ENCODE results near the gene FOXJ3.
"Not testable (repeated sequence)": the region's sequence is repeated elsewhere in the genome, so short reads cannot be mapped to it uniquely, and the experiment has no call there.

FOXJ3 gene

GRCh38 chr1:42239555-42239954, 95.5 kb downstream of the FOXJ3 start:
- no peak for DNase-seq

GRCh38 chr1:42239041-42239440, 96.0 kb downstream of the FOXJ3 start:
- DNase-seq = no peak

GRCh38 chr1:42231253-42231652, 103.8 kb downstream of the FOXJ3 start:
- DNase-seq = no peak

DNA sequence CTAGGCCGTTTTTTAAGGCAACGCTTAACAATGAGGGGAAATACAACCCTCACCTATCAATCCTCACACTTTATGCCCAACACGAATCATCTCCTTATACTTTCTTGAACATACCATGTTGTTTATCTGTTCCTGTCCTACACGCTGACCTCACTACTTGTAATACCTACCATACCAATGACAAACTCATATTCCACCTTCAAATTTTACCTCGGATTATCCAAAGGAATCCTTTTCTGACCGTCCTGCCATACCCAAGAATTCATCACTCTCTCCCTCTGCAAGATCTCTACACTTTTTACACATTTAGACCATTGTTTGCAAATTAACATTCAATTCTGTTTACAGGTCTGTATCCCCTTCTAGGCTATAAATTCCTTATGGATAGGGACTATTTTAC, 106.1 kb downstream of the FOXJ3 start:
- DNase-seq = no peak

GRCh38 chr1:42223036-42223435, 112.0 kb downstream of the FOXJ3 start:
- DNase-seq = no peak

DNA sequence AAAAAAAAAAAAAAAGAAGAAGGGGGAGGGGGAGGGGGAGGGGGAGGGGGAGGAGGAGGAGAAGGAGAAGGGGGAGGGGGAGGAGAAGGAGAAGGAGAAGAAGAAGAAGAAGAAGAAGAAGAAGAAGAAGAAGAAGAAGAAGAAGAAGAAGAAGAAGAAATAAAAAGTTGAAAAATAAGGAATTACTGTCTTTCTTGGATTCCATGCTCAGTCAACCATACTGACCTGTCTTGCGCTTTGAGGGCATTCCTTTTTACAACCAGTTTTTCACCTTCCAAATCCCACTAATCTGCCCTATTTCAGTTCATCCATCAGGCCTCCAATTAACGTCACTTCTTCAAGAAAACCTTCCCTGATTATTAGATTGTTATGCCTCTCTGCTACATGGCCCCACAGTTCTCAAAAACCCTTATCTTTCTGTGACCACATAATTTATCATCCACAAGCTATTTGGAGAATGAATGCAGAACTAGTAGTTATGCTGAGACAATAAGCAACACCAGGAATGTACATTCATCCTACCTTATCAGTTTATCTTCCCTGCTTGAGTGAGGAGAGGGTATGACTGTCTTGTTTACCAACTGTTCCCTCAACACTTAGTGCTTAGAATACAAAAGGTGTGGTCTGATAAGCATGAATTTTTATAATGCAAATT, 113.0 kb downstream of the FOXJ3 start:
- no peak for DNase-seq

DNA sequence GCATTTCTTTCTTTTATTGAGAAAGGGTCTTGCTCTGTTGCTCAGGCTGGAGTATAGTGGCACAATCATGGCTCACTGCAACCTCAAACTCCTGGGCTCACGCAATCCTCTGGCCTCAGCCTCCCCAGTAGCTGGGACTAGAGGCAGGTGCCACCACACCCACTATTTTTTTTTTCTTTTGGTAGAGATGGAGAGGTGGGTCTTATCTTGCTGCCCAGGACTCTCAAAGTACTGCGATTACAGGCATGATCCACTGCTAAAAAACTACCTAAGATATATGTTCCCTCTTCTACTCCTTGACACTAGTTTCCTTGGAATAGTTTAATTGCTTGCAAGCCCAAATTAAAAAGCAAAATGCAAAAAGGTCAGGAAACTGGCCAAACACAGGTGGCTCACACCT, 113.6 kb downstream of the FOXJ3 start:
- DNase-seq = no peak

DNA sequence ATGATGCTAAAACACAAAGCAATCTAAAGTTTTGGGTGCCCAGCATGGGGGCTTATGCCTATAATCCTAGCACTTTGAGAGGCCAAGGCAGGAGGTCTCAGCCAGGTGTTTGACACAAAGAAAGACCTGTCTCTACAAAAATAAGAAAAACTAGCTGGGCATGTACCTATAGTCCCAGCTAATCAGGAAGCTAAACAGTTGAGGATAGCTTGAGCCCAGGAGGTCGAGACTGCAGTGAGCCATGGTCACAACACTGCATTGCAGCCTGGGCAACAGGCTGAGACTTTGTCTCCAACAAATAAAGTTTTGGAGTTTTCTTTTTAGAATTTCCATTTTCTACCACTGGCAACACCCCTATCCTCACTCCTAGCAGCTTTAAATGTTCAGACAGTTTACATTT, 115.4 kb downstream of the FOXJ3 start:
- no peak for DNase-seq

DNA sequence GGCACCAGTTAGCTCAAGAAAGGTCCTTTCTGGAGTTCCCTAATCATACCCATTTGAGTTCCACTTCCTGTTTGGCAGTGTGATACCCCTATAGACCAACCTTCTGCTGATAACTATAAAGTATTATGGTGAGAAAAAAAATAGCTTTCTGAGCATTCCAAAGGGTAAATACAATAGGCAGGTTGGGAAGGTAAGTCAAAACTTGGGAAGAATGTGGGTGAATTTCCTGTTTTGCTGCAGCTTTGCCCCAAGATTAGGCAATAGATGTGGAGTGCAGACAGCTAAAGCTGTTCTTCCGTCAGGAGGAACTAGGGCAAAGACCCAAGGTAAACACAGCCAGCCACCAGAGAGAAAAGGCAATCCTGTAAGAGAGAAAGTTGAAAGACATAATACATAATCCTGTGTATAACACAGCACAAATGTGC, 120.6 kb downstream of the FOXJ3 start:
- no peak for DNase-seq

DNA sequence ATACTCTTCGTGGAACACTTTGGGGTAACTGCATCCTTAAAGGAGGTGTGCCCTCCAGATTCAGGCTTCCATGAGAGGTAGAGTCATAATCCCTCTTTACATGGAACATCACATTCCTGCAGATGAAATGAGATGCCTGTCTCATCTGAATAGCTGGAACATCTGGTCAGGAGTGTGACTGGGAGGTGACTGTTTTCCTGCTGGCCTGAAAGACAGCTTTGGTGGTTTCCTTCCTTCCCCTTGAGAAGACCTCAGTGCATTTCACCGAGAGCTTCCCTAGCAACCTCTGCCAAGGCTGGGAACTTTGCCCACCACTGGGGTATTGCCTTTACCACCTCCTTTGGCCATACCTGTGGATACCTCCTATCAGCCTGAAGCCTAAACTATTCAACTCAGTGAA, 123.8 kb downstream of the FOXJ3 start:
- DNase-seq = no peak

- no peak for DNase-seq
Measured at GRCh38 chr1:42210421-42211133, 124.5 kb downstream of the FOXJ3 start.

- DNase-seq = no peak
Measured at GRCh38 chr1:42209526-42210251, 125.3 kb downstream of the FOXJ3 start.

GRCh38 chr1:42206930-42207329, 128.1 kb downstream of the FOXJ3 start:
- not testable (repeated sequence) for DNase-seq

GRCh38 chr1:42206164-42206563, 128.9 kb downstream of the FOXJ3 start:
- DNase-seq = no peak

DNA sequence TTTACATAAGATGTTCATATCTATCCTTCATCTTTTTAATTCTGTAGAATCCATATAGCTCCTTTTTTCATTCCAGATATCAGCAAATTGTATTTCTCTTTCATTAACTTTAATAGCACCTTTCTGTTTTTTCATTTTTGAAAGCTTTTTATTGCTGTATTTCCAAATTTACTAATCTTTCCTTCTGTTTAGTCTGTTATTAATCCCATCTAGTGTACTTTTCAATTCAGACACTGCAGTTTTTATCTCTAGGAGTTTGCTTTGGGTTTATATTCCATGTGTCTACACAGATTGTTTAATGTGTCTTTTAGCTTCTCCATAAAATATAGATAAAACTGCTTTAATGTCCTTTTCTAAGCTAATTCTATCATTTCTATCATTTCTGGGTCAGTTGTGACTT, 133.0 kb downstream of the FOXJ3 start:
- DNase-seq = no peak

DNA sequence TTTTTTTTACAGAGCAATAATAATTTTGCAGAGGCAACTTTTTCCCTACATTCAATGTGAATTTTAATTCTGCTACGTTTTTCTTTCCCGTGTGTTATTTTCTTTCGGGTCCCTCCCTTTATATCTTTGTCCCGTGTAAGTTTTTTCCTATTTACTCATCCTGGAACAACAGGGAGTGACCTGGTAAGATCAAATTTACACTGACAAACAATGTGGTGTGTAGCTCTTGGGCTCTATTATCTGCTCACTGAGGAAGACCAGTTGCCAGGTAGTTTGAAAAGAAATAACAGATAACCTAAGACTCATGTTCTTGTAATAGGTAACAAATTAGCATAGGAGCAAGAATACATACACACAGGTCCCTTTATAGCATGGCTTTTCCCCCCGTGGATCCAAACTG, 136.8 kb downstream of the FOXJ3 start:
- no peak for DNase-seq

DNA sequence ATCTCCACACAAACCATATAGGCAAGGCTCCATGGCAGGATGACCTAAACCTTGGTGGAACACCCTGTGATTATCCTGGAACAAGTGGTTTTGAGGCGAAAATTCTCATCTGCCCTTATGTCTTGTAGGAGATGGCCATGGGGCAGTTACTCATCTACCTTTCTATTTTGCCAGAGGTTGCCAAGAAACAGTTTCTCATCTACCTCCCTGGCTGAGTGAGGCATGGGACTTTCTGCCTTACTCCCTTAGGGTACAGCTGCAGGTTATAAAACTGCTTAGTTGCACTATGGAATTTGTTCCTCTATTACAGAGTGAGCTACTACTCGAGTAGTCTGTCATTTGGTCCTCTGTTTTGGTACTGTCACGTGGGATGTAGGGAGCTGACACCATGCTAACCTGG, 139.2 kb downstream of the FOXJ3 start:
- no peak for DNase-seq

DNA sequence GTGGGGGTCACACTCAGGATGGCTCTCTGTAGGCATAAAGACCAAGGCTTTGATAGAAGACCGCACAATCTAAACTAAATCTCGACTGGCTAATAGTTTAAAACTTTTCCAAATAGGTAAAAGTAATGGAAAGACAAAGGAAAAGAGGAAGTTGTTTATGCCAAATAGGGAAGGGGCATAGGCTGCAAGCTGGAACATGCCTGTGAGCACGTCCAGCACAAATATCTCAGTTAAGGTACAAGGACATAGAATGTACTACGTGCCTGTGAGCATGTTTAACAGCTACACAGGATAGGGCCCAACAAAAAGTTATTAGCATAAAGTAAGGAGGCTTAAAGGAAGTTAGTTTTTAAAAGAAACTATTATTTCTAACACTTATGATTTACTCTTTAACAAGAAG, 142.9 kb downstream of the FOXJ3 start:
- DNase-seq = no peak

GRCh38 chr1:42191319-42191718, 143.7 kb downstream of the FOXJ3 start:
- DNase-seq = no peak

DNA sequence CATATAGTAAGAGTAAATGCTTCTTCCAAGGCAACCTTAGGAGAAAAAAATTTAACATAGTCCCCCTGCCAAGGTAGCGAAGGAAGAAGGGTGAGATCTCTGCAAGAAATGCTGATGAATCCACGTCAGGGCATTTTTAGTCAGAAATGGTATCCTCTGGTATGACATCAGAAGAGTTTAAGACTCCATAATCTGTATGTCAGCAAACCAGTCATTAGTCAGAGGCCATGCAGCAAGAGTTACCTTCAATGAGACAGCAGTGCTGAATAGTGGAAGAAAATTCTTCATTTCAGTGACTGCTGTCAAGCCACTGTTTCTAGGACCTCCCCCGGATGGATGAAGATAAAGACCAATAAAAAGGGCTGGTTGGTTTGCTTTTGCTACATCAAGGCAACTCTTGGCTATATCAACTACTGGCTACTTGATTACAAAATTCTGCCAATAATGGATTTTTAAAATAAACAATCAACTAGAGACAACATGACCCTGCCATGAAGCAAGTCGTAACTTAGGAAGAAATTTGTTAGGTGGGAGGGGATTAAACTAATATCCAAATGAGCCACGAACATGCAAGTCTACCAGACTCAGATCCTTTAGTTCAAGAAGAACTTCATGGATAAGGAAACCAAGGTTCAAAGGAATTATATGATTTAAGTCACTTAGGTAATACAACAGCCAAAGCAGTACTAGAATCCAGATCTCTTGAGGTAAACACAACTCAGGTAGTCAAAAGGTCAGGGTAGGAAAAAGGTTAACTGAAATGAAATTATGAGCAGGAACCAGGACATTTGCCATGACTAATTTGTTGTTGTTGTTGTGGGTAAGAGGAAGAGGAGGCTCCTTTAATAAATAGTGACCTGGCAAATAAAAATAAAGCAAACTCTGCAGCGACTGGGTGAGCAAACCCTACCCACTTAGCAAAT, 144.8 kb downstream of the FOXJ3 start:
- DNase-seq = no peak

DNA sequence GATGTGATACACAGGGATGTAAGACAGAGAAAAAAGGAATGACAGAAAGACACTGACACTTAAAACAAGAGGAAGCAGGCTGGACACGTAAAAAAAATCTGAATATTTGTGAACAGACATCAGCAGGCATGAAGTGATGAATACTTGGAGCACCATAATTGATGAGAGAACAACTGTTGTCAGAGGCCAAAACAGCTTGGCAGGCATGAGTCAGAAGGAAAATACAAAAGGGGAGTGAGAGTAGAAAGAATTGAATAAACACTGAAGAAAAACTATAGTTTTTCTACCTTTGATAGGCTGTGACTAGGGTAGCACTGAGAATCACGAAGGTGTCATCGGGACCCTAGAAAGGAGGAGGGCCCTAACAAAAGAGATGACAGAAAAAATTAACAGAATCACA, 148.9 kb downstream of the FOXJ3 start:
- no peak for DNase-seq

DNA sequence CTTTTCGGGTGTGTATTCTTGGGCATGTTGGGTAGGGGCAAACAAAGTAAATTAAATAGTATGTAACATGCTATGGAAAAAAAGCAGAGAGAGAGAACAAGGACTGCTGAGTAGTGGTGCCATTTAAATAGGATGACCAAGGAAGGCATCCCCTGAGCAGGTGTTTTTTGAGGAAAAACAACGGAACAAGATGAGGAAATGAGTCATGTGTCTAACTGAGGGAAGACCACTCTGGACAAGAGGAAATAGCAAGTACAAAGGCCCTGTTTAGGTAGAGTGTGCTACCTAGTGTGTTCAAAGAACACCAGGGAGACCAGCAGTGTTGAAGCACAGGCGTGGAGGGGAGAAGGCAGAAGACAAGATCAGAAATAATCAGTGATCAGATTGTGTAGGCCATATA, 150.4 kb downstream of the FOXJ3 start:
- DNase-seq = no peak

DNA sequence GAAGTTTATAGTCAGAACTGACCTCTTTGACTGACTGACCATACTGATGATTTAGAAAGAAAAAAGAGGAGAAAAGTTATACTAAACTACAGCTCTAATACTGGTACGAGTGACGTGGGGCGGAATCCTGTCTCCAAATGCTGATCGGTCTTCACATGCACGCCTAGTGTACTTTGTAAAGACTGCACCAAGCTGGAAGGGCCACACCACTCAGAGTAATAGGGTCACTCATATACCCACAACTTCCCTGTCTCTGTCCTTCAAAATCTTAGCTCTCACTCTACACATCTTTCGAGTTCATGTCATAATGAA, 151.1 kb downstream of the FOXJ3 start:
- no peak for DNase-seq
